ENCODE results near the gene RASL11A.

DNA sequence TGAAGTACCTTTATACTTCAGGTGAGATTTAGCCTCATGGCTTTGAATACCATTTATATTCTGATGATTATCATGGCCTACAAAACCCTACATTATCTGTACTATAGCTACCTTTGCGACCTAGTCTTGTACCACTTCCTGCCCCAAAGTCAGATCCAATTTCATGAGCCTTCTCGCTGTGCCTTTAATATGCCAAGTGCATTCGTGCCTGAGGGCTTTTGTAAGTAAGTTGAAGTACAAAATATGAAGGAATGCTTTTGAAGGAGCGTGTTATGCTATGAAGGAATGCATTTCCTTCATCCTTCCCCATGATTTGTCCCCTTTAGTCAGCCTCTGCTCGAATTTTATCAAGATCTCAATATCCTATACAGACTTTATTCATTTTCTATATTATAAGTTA is 9.2 kb upstream of the RASL11A start:
- TF ChIP-seq, protein P1, sequence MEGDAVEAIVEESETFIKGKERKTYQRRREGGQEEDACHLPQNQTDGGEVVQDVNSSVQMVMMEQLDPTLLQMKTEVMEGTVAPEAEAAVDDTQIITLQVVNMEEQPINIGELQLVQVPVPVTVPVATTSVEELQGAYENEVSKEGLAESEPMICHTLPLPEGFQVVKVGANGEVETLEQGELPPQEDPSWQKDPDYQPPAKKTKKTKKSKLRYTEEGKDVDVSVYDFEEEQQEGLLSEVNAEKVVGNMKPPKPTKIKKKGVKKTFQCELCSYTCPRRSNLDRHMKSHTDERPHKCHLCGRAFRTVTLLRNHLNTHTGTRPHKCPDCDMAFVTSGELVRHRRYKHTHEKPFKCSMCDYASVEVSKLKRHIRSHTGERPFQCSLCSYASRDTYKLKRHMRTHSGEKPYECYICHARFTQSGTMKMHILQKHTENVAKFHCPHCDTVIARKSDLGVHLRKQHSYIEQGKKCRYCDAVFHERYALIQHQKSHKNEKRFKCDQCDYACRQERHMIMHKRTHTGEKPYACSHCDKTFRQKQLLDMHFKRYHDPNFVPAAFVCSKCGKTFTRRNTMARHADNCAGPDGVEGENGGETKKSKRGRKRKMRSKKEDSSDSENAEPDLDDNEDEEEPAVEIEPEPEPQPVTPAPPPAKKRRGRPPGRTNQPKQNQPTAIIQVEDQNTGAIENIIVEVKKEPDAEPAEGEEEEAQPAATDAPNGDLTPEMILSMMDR (IDR thresholded peaks at IDR 0.05; ENCODE audit: low read length), result no peak
- TF ChIP-seq EZH2phosphoT487 (IDR thresholded peaks at IDR 0.05; ENCODE audit: low read length) (no peak), EZH2 (optimal IDR thresholded peaks at IDR 0.05; ENCODE audit: low read depth, low read length) (no peak)
